ENCODE measurements around the gene ZSCAN21. TPM values are rescaled to one million over a fixed set of nuclear protein-coding genes. Genes with fewer than 3 reads are reported as not detected.

The ZSCAN21 gene
- total RNA-seq, 4 donors from 2014 or later, result 12.9 to 18.0 (median 16.5) TPM

Small RNA genes within 50 kb of the gene (small RNA-seq; reads per million reads assigned to genes)
- gene MIR106B (31.7 reads per million, percentile 93 among the genes with 10 or more reads in this experiment), gene MIR25 (782 reads per million, percentile 98 among the genes with 10 or more reads in this experiment), gene MIR93 (37.3 reads per million, percentile 94 among the genes with 10 or more reads in this experiment)

Other genes starting within 250 kb of the ZSCAN21 start
- gene CYP3A43, start 221.8 kb upstream of the ZSCAN21 start, total RNA-seq, result not detected
- gene OR2AE1, start 172.7 kb upstream of the ZSCAN21 start, total RNA-seq, result 1 to 10 TPM in 1 of 4 donors, not detected in 3; 2.0 TPM
- gene TRIM4, start 130.2 kb upstream of the ZSCAN21 start, total RNA-seq, result 10 to 100 TPM; 53.8 to 68.1 (median 58.1) TPM
- 10 to 100 TPM in 1 of 4 donors, 1 to 10 TPM in 3; 3.3 to 11.7 (median 8.9) TPM for gene GJC3, start 120.2 kb upstream of the ZSCAN21 start, total RNA-seq
- 100 to 1,000 TPM in 2 of 4 donors, 10 to 100 TPM in 2; 68.7 to 182 (median 111) TPM for gene AZGP1, start 73.7 kb upstream of the ZSCAN21 start, total RNA-seq
- gene ZKSCAN1, start 34.2 kb upstream of the ZSCAN21 start, total RNA-seq, result 10 to 100 TPM; 32.4 to 37.5 (median 35.4) TPM
- gene ZNF3, start 31.9 kb downstream of the ZSCAN21 start, total RNA-seq, result 10 to 100 TPM; 24.0 to 37.5 (median 26.9) TPM
- 10 to 100 TPM; 43.7 to 56.4 (median 50.6) TPM for gene COPS6, start 39.2 kb downstream of the ZSCAN21 start, total RNA-seq
- gene MCM7, start 51.6 kb downstream of the ZSCAN21 start, total RNA-seq, result 10 to 100 TPM; 28.9 to 41.0 (median 35.8) TPM
- 10 to 100 TPM; 23.0 to 34.1 (median 25.9) TPM for gene AP4M1, start 51.9 kb downstream of the ZSCAN21 start, total RNA-seq
- gene TAF6, start 69.6 kb downstream of the ZSCAN21 start, total RNA-seq, result 10 to 100 TPM; 46.1 to 56.9 (median 54.2) TPM
- gene CNPY4, start 69.9 kb downstream of the ZSCAN21 start, total RNA-seq, result 10 to 100 TPM in 3 of 4 donors, 1 to 10 TPM in 1; 7.5 to 15.9 (median 11.5) TPM
- 1 to 10 TPM; 3.9 to 9.2 (median 6.9) TPM for gene MBLAC1, start 77.2 kb downstream of the ZSCAN21 start, total RNA-seq
- gene LAMTOR4, start 99.1 kb downstream of the ZSCAN21 start, total RNA-seq, result 100 to 1,000 TPM; 226 to 312 (median 252) TPM
- 10 to 100 TPM in 3 of 4 donors, 1 to 10 TPM in 1; 6.9 to 36.9 (median 12.7) TPM for gene TRAPPC14, start 108.9 kb downstream of the ZSCAN21 start, total RNA-seq
- gene GAL3ST4, start 118.8 kb downstream of the ZSCAN21 start, total RNA-seq, result 1 to 10 TPM; 2.7 to 8.3 (median 3.8) TPM
- 1 to 10 TPM; 1.1 to 3.1 (median 1.7) TPM for gene GPC2, start 127.6 kb downstream of the ZSCAN21 start, total RNA-seq
- gene STAG3, start 128.1 kb downstream of the ZSCAN21 start, total RNA-seq, result 1 to 10 TPM; 4.2 to 8.2 (median 6.5) TPM
- gene PVRIG, start 170.2 kb downstream of the ZSCAN21 start, total RNA-seq, result under 1 TPM in 1 of 4 donors, not detected in 3; 0.78 TPM

Data from tibial nerve (tissue), 4 donors.